Thyroid gland (tissue), 4 donors: ENCODE data around the gene KIAA0232.

Experiments
- CTCF ChIP-seq, 6 experiments: fragments of 200-600 bp in 3 of 6; fragments of 450-650 bp in 3 of 6; sonication (generic) in 3 of 6; IDR thresholded peaks; one replicate each; pipeline ENCODE4 v1.5.1; 2016 to 2019; ENCODE audit warnings: antibody characterized with exemption in 6 of 6, mild to moderate bottlenecking in 2 of 6, inconsistent platforms in 1 of 6, moderate library complexity in 1 of 6
- POLR2A ChIP-seq, 2 donors: fragments of 450-650 bp; IDR thresholded peaks; one replicate each; pipeline ENCODE4 v1.6.1; 2017; ENCODE audit warnings: antibody characterized with exemption in 2 of 2, mild to moderate bottlenecking in 2 of 2, moderate library complexity in 1 of 2

- TF ChIP-seq CTCF (IDR thresholded peaks at IDR 0.05), result no peak
- no peak for TF ChIP-seq POLR2A (IDR thresholded peaks at IDR 0.05)
These were observed 12.5 kb upstream of the KIAA0232 start for GRCh38 chr4:6769989-6770420.
